WI38 (cell line): ENCODE measurements around the gene KCNAB2.

Experiments used
- H3K4me3 ChIP-seq: 2 replicates; pipeline ENCODE4 v1.5.1; 2011; ENCODE audit warnings: low read depth, mild to moderate bottlenecking, control low read depth, low read length
- CTCF ChIP-seq: IDR thresholded peaks from 2 replicates; pipeline ENCODE4 v1.5.1; 2012; ENCODE audit warnings: low read depth, mild to moderate bottlenecking, control low read depth, low read length

The KCNAB2 gene

DNA sequence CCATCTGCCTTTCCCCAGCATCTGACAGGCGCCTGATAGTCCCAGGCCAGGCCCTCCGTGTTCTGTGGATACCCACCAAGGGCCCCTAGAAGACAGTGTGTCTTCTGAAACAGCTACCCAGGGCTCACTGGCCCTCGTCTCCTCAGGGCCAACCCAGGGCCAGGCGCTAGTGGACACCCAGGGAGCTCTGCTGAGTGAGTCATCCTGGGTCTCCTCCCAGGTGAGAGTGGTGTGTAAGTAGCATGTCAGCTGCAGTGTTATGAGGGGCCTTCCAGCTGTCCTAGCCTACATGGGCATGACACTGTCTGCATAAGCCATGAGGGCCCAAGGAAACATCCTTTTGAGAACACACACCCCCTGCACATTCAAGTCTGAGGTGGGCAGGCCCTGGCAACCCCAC, 97.7 kb downstream of the KCNAB2 start:
- TF ChIP-seq CTCF = no peak

DNA sequence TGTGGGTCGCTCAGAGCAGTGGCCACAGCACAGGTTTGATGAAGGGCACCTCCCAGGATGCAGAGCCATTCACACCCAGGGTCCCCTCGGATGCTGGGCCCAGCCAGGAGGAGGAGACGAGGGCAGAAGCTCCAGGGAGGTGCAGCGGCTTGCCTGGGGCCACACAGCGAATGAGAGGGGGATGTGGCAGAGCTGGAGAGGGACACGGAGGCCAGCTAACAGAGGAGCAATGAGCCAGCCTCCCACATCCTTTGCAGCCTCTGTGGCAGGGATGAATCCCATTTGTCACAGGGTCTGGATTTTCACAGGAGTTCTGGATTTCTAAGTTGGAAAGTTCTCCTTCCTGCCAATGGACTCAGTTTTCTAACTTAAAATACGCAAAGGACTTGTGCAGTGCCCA, 98.5 kb downstream of the KCNAB2 start:
- TF ChIP-seq CTCF = no peak
- H3K4me3 ChIP-seq = no peak overlapping the region

More for the DNA sequence above, 97.7 kb downstream of the KCNAB2 start:
- no peak overlapping the region for H3K4me3 ChIP-seq

DNA sequence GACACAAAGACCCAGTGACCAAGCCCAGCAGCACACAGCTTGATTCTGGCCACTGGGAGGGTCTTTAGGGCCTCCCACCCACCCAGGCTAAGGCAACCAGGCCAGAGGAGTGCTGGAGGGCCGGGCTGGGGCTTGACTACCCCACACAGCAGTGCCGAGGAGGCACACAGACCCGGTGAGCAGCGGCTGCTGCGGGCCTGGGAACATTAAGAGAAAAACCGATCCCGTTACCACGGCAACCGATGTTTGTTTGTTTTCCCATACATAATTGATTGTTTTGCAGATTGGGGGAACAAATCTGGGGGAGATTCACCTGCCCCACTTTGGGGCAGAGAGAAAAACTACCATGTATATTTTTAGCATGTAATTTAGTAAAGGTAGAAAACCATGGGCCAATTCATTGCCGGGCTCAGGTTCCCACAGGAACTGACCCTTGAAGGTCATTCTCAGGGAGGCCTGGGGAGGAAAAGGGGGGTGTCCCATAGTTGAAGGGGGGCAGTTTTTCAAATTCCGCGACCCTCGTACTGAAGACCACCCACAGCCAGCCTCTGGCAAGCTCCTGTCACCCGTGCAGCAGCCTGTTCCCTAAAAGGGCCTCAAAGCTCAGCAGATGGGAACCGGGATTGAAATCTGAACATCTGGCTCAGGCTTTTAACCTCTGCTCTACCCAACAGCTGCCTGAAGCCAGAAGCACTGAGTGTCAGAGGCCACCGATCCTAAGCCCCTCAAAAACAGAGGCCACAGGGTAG, 99.1 kb downstream of the KCNAB2 start:
- no peak overlapping the region for H3K4me3 ChIP-seq
- no peak for TF ChIP-seq CTCF

DNA sequence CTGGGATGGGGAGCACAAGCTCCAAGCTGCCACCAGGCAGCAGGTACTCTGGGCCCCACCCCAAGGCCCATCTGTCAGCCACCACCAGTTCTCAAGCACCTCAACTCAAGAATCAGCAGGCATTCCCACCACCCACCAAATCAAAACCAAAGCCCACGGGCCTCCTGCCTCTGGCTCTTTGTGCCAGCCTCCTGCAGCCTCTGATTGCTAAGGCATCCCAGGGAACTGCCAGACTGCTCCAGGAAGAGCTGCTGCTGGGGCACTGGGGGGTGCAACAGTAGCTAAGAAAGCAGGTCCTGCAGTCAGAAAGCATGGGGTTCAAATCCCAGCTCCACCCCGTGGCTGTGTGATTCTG, 99.7 kb downstream of the KCNAB2 start:
- no peak overlapping the region for H3K4me3 ChIP-seq
- TF ChIP-seq CTCF = no peak

GRCh38 chr1:6145864-6146410, 100.2 kb downstream of the KCNAB2 start:
- H3K4me3 ChIP-seq = no peak overlapping the region
- TF ChIP-seq CTCF = no peak

DNA sequence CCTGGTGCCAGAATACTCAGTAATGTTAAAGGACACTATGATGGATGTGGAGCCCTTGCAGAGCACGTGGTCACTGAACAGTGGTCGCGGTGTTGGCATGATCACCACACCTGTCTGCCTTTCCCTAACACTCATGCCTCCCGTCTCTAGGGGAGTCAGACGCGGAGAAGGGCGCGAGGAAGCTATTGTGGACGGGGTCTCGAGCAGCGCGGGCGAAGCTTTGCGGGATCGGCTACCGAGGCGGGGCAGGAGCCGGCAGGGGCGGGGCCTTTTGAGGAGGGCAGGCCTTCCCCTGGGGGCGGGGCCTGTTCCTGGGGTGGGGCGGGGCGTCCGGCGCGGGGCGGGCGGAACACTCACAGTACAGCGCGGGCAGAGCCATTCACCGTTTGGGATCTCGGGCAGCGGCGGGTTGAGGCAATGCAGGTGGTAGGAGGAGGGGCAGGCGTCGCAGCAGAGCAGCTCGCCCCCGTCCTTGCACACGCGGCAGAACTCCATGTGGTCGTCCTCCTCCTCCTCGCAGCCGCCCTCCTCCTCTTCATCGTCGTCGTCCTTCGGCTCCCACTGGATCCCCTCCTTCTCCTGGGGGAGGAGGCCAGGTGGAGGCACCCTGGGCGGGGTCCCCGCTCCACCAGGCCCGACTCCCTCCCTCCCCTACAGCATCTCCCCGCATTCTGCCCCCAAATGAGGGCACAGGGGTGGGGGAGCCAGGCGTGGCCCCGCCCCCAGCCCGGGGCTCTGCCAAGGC, 103.0 kb downstream of the KCNAB2 start:
- no peak overlapping the region for H3K4me3 ChIP-seq
- no peak for TF ChIP-seq CTCF

GRCh38 chr1:6149597-6149996, 103.9 kb downstream of the KCNAB2 start:
- no peak for TF ChIP-seq CTCF
- H3K4me3 ChIP-seq = no peak overlapping the region
